Measurements from ENCODE around the gene RAPGEFL1. TPM values are rescaled to one million over a fixed set of nuclear protein-coding genes. Genes with fewer than 3 reads are reported as not detected.

RAPGEFL1 gene
- total and polyA plus RNA-seq, 3 experiments from 2014 or later = 0.32 to 6.3 (median 5.7) TPM

DNA sequence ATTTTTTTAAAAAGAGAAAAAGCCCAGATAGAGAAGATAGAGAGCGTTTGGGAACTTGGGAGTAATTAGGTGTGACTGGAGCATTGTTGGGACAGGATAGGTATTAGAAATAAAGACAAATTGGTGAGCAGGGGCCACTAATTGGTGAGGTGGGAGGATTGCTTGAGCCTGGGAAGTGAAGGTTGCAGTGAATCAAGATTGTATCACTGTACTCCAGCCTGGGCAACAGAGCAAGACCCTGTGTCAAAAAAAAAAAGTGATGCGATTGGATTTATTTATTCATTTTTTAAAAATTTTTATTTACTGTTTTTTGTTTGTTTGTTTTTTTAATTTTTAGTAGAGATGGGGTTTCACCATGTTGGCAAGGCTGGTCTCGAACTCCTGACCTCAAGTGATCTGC lies 31.8 kb upstream of the RAPGEFL1 start:
- H3K27ac Mint-ChIP-seq = peak overlapping the region in 4 of 8 donors; percentile 6 to 71 (median 54)
- peaks cover 0 to 2% of the 10 kb centered on the region in 2 donors for H3K27me3 Mint-ChIP-seq
- Histone ChIP-seq H3K27ac (ENCODE audit: low read depth, low read length) (no peak overlapping the region), H3K27me3 (ENCODE audit: insufficient read depth, low read length, poor library complexity, severe bottlenecking) (no peaks in the 10 kb centered on the region), H3K36me3 (ENCODE audit: insufficient read depth, low read length) (peaks cover 36% of the 10 kb centered on the region), H3K4me1 (ENCODE audit: insufficient read depth, low read length) (peaks cover 21% of the 10 kb centered on the region), H3K4me3 (ENCODE audit: low read length) (no peak overlapping the region), H3K9me3 (ENCODE audit: low read length) (no peaks in the 10 kb centered on the region)
- H3K36me3 Mint-ChIP-seq = peaks cover 0 to 66% (median 21%) of the 10 kb centered on the region in 3 donors
- DNase-seq = no peak
- peaks cover 46 to 68% (median 65%) of the 10 kb centered on the region in 3 donors for H3K4me1 Mint-ChIP-seq
- peak overlapping the region in 1 of 7 donors; percentile 19 for H3K4me3 Mint-ChIP-seq
- POLR2A ChIA-PET = no interaction called here
- H3K9me3 Mint-ChIP-seq = no peaks in the 10 kb centered on the region
- CTCF ChIA-PET = no interaction called here

DNA sequence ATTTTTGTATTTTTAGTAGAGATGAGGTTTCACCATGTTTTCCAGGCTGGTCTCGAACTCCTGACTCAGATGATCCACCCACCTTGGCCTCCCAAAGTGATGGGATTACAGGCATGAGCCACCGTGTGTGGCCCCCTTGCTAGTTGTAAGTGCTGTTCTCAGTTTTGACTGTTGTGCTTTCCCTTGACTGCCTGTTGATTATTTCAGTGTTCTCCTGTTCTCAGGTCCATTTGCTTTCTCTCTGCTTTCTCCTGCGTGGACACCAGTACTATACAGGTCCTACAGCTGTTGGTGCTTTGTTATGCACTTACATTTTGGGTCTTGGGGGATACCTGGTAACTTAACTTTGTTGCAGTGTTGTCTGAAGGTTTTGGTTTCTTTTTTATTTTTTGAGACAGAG lies 28.7 kb upstream of the RAPGEFL1 start:
- CTCF ChIA-PET = interaction anchor here (1.2 to 2.2 kb wide), 6 partner anchors 20 to 122 kb away, joined by 3 to 9 read pairs (median 4); partner anchors contain the start of gene WIPF2
- no peak overlapping the region for H3K4me3 Mint-ChIP-seq
- H3K4me1 Mint-ChIP-seq = peaks cover 35 to 62% (median 60%) of the 10 kb centered on the region in 3 donors
- peak overlapping the region in 5 of 8 donors; percentile 39 to 86 (median 79) for H3K27ac Mint-ChIP-seq
- peaks cover 0 to 65% (median 16%) of the 10 kb centered on the region in 3 donors for H3K36me3 Mint-ChIP-seq
- H3K36me3 ChIP-seq (ENCODE audit: insufficient read depth, low read length) = peaks cover 33% of the 10 kb centered on the region
- H3K9me3 Mint-ChIP-seq = no peaks in the 10 kb centered on the region
- no peak for DNase-seq
- peaks cover 6% of the 10 kb centered on the region for H3K4me1 ChIP-seq (ENCODE audit: insufficient read depth, low read length)
- H3K27ac ChIP-seq (ENCODE audit: low read depth, low read length) = no peak overlapping the region
- no peaks in the 10 kb centered on the region for H3K27me3 Mint-ChIP-seq
- POLR2A ChIA-PET = interaction anchor here (0.6 to 0.9 kb wide), 3 partner anchors 8 to 127 kb away, joined by 3 to 5 read pairs (median 3); partner anchors contain the start of gene CASC3
- H3K9me3 ChIP-seq (ENCODE audit: low read length) = no peaks in the 10 kb centered on the region
- no peaks in the 10 kb centered on the region for H3K27me3 ChIP-seq (ENCODE audit: insufficient read depth, low read length, poor library complexity, severe bottlenecking)
- no peak overlapping the region for H3K4me3 ChIP-seq (ENCODE audit: low read length)

DNA sequence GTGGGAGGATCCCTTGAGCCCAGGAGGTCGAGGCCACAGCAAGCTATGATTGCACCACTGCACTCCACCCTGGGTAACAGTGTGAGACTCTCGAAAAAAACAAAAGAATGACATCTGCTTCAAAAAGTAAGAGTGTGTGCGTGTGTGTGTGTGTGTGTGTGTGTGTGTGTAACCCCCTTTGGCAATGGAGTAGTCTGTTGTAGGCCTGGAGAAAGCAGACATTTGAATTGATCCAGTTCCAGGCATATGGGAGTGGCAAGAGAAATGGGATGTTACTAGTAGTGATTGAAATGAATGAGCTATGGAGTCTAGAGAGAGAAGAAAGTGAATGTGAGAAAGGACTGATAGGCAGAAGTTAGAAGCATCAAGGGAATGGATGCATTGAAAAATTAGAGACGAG lies 27.0 kb upstream of the RAPGEFL1 start:
- H3K36me3 ChIP-seq (ENCODE audit: insufficient read depth, low read length) = peaks cover 41% of the 10 kb centered on the region
- peaks cover 37 to 76% (median 63%) of the 10 kb centered on the region in 3 donors for H3K4me1 Mint-ChIP-seq
- peaks cover 0 to 79% (median 21%) of the 10 kb centered on the region in 3 donors for H3K36me3 Mint-ChIP-seq
- peaks cover 6% of the 10 kb centered on the region for H3K4me1 ChIP-seq (ENCODE audit: insufficient read depth, low read length)
- H3K4me3 ChIP-seq (ENCODE audit: low read length) = no peak overlapping the region
- ChIA-PET POLR2A (no interaction called here), CTCF (interaction anchor here (1.2 to 1.3 kb wide), 2 partner anchors 10 to 16 kb away, joined by 3 to 4 read pairs; partner anchors contain the start of gene CASC3)
- no peak overlapping the region for H3K27ac ChIP-seq (ENCODE audit: low read depth, low read length)
- no peak for DNase-seq
- no peaks in the 10 kb centered on the region for H3K9me3 ChIP-seq (ENCODE audit: low read length)
- H3K27me3 ChIP-seq (ENCODE audit: insufficient read depth, low read length, poor library complexity, severe bottlenecking) = no peaks in the 10 kb centered on the region
- no peak overlapping the region for H3K4me3 Mint-ChIP-seq
- no peaks in the 10 kb centered on the region for H3K27me3 Mint-ChIP-seq
- H3K9me3 Mint-ChIP-seq = no peaks in the 10 kb centered on the region
- H3K27ac Mint-ChIP-seq = peak overlapping the region in 3 of 8 donors; percentile 8 to 70 (median 26)

DNA sequence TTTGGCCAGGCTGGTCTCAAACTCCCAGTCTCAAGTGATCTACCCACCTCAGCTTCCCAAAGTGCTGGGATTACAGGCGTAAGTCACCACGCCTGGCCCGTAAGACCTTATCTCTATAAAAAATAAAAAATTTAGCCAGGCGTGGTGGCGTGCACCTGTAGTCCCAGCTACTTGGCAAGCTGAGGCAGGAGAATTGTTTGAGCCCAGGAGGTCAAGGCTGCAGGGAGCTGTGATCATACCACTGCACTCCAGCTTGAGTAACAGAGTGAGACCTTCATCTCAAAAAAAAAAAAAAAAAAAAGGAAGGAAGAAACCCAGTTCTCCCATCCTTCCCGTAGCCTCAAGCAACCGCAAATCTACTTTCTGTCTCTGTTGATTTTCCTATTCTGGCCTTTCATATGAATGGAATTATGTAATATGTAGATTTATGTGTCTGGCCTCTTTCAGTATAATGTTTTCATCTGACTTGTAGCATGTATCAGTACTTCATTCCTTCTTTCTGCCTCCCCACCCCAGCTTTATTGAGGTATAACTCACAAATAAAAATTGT lies 25.8 kb upstream of the RAPGEFL1 start:
- Mint-ChIP-seq H3K27ac (peak overlapping the region in 4 of 8 donors; percentile 12 to 70 (median 50)), H3K4me3 (no peak overlapping the region), H3K27me3 (no peaks in the 10 kb centered on the region), H3K36me3 (peaks cover 0 to 80% (median 18%) of the 10 kb centered on the region in 3 donors), H3K9me3 (no peaks in the 10 kb centered on the region), H3K4me1 (peaks cover 40 to 76% (median 62%) of the 10 kb centered on the region in 3 donors)
- ChIA-PET CTCF (interaction anchor here (0.9 to 2.0 kb wide), 8 partner anchors 11 to 138 kb away, joined by 3 to 6 read pairs (median 4); partner anchors contain the start of gene CASC3), POLR2A (interaction anchor here (0.6 kb wide), 1 partner anchor 51 kb away, joined by 4 read pairs; no protein-coding TSS in a partner anchor)
- Histone ChIP-seq H3K27ac (ENCODE audit: low read depth, low read length) (no peak overlapping the region), H3K4me1 (ENCODE audit: insufficient read depth, low read length) (peaks cover 6% of the 10 kb centered on the region), H3K9me3 (ENCODE audit: low read length) (no peaks in the 10 kb centered on the region), H3K27me3 (ENCODE audit: insufficient read depth, low read length, poor library complexity, severe bottlenecking) (no peaks in the 10 kb centered on the region), H3K36me3 (ENCODE audit: insufficient read depth, low read length) (peaks cover 41% of the 10 kb centered on the region), H3K4me3 (ENCODE audit: low read length) (no peak overlapping the region)
- no peak for DNase-seq

DNA sequence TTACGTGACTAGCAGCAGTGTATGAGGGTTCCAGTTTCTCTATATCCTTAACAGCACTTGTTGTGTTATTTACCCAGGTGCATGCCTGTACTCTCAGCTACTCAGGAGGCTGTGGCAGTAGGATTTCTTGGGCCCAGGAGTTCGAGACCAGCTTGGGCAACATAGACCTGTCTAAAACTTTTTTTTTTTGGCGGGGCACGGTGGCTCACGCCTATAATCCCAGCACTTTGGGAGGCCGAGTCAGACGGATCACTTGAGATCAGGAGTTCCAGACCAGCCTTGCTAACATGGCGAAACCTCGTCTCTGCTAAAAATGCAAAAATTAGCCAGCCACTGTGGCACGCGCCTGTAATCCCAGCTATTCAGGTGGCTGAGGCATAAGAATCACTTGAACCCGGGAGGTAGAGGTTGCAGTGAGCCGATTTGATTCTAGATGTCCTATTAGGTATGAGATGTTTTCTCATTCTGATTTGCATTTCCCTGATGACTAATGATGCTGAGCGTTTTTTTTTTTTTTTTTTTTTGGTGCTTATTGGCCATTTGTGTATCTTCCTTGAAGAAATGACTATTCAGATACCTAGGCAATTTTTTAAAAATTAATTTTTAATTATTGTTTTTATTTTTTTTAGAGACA lies 23.6 kb upstream of the RAPGEFL1 start:
- Mint-ChIP-seq H3K4me3 (no peak overlapping the region), H3K36me3 (peaks cover 0 to 72% (median 13%) of the 10 kb centered on the region in 3 donors), H3K27ac (peak overlapping the region in 1 of 8 donors; percentile 60), H3K27me3 (no peaks in the 10 kb centered on the region), H3K9me3 (no peaks in the 10 kb centered on the region), H3K4me1 (peaks cover 30 to 68% (median 54%) of the 10 kb centered on the region in 3 donors)
- peak overlapping the region; percentile 54 for H3K27ac ChIP-seq (ENCODE audit: low read depth, low read length)
- no peak for DNase-seq
- no peaks in the 10 kb centered on the region for H3K4me1 ChIP-seq (ENCODE audit: insufficient read depth, low read length)
- H3K4me3 ChIP-seq (ENCODE audit: low read length) = no peak overlapping the region
- ChIA-PET POLR2A (interaction anchor here (0.7 kb wide), 1 partner anchor 15 kb away, joined by 10 read pairs; no protein-coding TSS in a partner anchor), CTCF (interaction anchor here (0.9 to 2.0 kb wide), 3 partner anchors 15 to 78 kb away, joined by 3 to 5 read pairs (median 5); no protein-coding TSS in a partner anchor)
- peaks cover 31% of the 10 kb centered on the region for H3K36me3 ChIP-seq (ENCODE audit: insufficient read depth, low read length)
- H3K9me3 ChIP-seq (ENCODE audit: low read length) = no peaks in the 10 kb centered on the region
- no peaks in the 10 kb centered on the region for H3K27me3 ChIP-seq (ENCODE audit: insufficient read depth, low read length, poor library complexity, severe bottlenecking)

DNA sequence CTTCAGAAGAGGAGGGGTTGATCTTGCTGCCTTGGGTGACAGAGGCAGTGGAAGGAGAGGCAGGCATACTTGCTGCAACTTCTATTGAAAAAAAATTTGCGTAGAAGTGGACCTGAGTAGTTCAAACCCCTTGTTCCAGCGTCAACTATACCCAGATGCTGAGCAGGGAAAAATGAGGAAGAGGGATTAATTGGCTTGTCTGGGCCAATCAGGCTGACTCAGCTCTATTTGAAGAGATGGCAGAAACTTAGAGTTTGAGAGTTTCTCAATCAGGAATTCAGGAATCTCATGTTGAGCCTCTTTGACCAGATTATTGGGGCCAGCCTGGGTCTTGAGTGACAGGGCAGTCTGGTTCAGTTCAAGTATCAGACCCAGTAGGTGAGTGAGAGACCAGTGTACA lies 19.3 kb upstream of the RAPGEFL1 start:
- no peaks in the 10 kb centered on the region for H3K27me3 ChIP-seq (ENCODE audit: insufficient read depth, low read length, poor library complexity, severe bottlenecking)
- no peaks in the 10 kb centered on the region for H3K27me3 Mint-ChIP-seq
- H3K4me1 Mint-ChIP-seq = peaks cover 19 to 44% (median 29%) of the 10 kb centered on the region in 3 donors
- H3K9me3 Mint-ChIP-seq = no peaks in the 10 kb centered on the region
- no peak overlapping the region for H3K27ac ChIP-seq (ENCODE audit: low read depth, low read length)
- H3K4me3 Mint-ChIP-seq = no peak overlapping the region
- H3K36me3 ChIP-seq (ENCODE audit: insufficient read depth, low read length) = peaks cover 23% of the 10 kb centered on the region
- no peak overlapping the region for H3K4me3 ChIP-seq (ENCODE audit: low read length)
- ChIA-PET POLR2A (no interaction called here), CTCF (interaction anchor here (0.8 to 3.2 kb wide), 5 partner anchors 10 to 145 kb away, joined by 3 to 8 read pairs (median 3); no protein-coding TSS in a partner anchor)
- H3K9me3 ChIP-seq (ENCODE audit: low read length) = no peaks in the 10 kb centered on the region
- no peaks in the 10 kb centered on the region for H3K4me1 ChIP-seq (ENCODE audit: insufficient read depth, low read length)
- no peak for DNase-seq
- peak overlapping the region in 6 of 8 donors; percentile 29 to 90 (median 63) for H3K27ac Mint-ChIP-seq
- H3K36me3 Mint-ChIP-seq = peaks cover 0 to 63% (median 8%) of the 10 kb centered on the region in 3 donors

DNA sequence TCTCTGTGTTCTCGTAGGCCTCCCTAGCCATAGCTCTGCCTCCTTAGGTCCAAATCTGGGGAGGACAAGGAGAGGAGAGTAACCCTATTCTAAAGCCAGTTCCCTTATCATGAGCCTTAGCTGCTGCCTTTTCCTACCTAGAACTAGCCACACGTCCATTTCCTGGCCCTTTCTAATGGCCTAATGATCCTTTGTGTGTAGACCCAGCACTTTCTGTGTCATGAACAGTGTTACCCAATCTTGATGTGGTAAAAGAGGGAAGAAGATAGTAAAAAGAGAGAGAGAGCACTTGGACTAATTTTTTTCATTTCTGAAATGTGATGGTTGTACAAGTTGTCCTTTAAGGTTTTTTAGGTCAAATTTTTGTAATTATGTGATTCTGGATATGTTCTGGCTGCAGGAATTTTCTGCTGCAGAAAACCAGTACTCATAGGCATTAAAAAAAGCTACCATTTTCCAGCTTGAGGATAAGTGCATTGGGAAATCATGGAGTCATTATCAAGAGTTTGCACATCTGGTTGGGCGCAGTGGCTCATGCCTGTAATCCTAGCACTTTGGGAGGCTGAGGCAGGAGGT lies 18.7 kb upstream of the RAPGEFL1 start:
- ChIA-PET POLR2A (no interaction called here), CTCF (interaction anchor here (0.9 to 3.2 kb wide), 4 partner anchors 10 to 145 kb away, joined by 3 to 8 read pairs (median 4); no protein-coding TSS in a partner anchor)
- peaks cover 23% of the 10 kb centered on the region for H3K36me3 ChIP-seq (ENCODE audit: insufficient read depth, low read length)
- Mint-ChIP-seq H3K27ac (peak overlapping the region in 7 of 8 donors; percentile 11 to 93 (median 42)), H3K27me3 (no peaks in the 10 kb centered on the region), H3K36me3 (peaks cover 0 to 63% (median 8%) of the 10 kb centered on the region in 3 donors), H3K4me1 (peaks cover 17 to 39% (median 26%) of the 10 kb centered on the region in 3 donors), H3K9me3 (no peaks in the 10 kb centered on the region), H3K4me3 (no peak overlapping the region)
- no peak overlapping the region for H3K4me3 ChIP-seq (ENCODE audit: low read length)
- H3K4me1 ChIP-seq (ENCODE audit: insufficient read depth, low read length) = no peaks in the 10 kb centered on the region
- no peak overlapping the region for H3K27ac ChIP-seq (ENCODE audit: low read depth, low read length)
- no peaks in the 10 kb centered on the region for H3K27me3 ChIP-seq (ENCODE audit: insufficient read depth, low read length, poor library complexity, severe bottlenecking)
- no peaks in the 10 kb centered on the region for H3K9me3 ChIP-seq (ENCODE audit: low read length)
- no peak for DNase-seq

All from CD8-positive, alpha-beta memory T cell (primary cell).